ENCODE data around the gene EEF2K. TPM values are rescaled to one million over a fixed set of nuclear protein-coding genes. Genes with fewer than 3 reads are reported as not detected.
A peak's percentile ranks its signal among the peaks of the same experiment; 100 is the strongest.

The EEF2K gene
- total and polyA plus RNA-seq, 2 of the 13 experiments (the other 11 are each of a cell fraction or from before 2014, with no cell fraction given) = 22.0 to 23.8 TPM

GRCh38 chr16:22314661-22315626 is 108.9 kb downstream of the EEF2K start (continued):
- TF ChIP-seq TRIM22 (IDR thresholded peaks at IDR 0.05) (no peak), ZMYM3 (CRISPR knock-in tag; IDR thresholded peaks at IDR 0.05) (no peak), POGZ (CRISPR knock-in tag; IDR thresholded peaks at IDR 0.05) (no peak), ZBTB38 (CRISPR knock-in tag; IDR thresholded peaks at IDR 0.05) (peak; percentile 61; the same call in 1 of the 2 replicates)

GRCh38 chr16:22315979-22316378 is 109.9 kb downstream of the EEF2K start:
- peaks cover 9% of the 10 kb centered on the region; the same call in 1 of the 2 replicates for H4K20me1 ChIP-seq (ENCODE audit: insufficient read depth, low read length)
- H3K9ac ChIP-seq (ENCODE audit: insufficient read depth, low read depth, low read length) = no peak overlapping the region
- DNase-seq (ENCODE audit: low spot score) = no peak
- H2AFZ ChIP-seq (ENCODE audit: low read length) = no peak overlapping the region
- no peak for FAIRE-seq
- ChIA-PET CTCF (ENCODE audit: low intra/inter-chr PET ratio, low total read pairs) (no interaction called here), POLR2A (no interaction called here)
- H3K79me2 ChIP-seq (ENCODE audit: insufficient read depth, low read length) = no peaks in the 10 kb centered on the region
- ATAC-seq = no peak
- in situ Hi-C loops (cut with HindIII; ENCODE audit: extremely low pct_ligation_motif_present, low pct_unique_long_range_greater_than_20kb) = no loop called here
- no peaks in the 10 kb centered on the region for H3K27me3 ChIP-seq (ENCODE audit: control insufficient read depth in 1 of 2, insufficient read depth in 2 of 2, low read length in 2 of 2)
- H3K4me2 ChIP-seq (ENCODE audit: low read depth, low read length) = no peak overlapping the region
- intact Hi-C loops (cut with micrococcal nuclease; ENCODE audit: unreplicated experiment) = no loop called here
- 0 out of 2 replicates have a peak, but pooled peaks cover 7% of the 10 kb centered on the region for H3K4me1 ChIP-seq (ENCODE audit: insufficient read depth, low read length)
- H3K36me3 ChIP-seq (replicated peaks in 1 of 2; ENCODE audit: control insufficient read depth in 1 of 2, insufficient read depth in 2 of 2, low read length in 2 of 2) = peaks cover 62 to 94% of the 10 kb centered on the region in 2 experiments
- 78% methylated on average over 1 of the region's 1 CpG for WGBS (ENCODE audit: low lambda C conversion rate)
- no TSS peak for BruUV-seq (replicated peaks)
- no peaks in the 10 kb centered on the region for H3K9me3 ChIP-seq (ENCODE audit: low read length)
- no peak overlapping the region for H3K27ac ChIP-seq (ENCODE audit: extremely low read length, insufficient read depth, low read length)
- no peak overlapping the region for H3K4me3 ChIP-seq (replicated peaks in 1 of 3; ENCODE audit: insufficient read depth in 1 of 3, low read depth in 2 of 3, low read length in 3 of 3)
- TF ChIP-seq MED13 (CRISPR knock-in tag; IDR thresholded peaks at IDR 0.05) = no peak
- TF ChIP-seq ZNF800 (CRISPR knock-in tag; IDR thresholded peaks at IDR 0.05) = no peak
- TF ChIP-seq DBP (CRISPR knock-in tag; IDR thresholded peaks at IDR 0.05; ENCODE audit: not compliant biosample characterization) = no peak
- no peak for TF ChIP-seq PPARG (CRISPR knock-in tag; conservative IDR thresholded peaks at IDR 0.05)
- no peak for TF ChIP-seq TARDBP (CRISPR knock-in tag; IDR thresholded peaks at IDR 0.05)
- TF ChIP-seq ATF3 (CRISPR knock-in tag; IDR thresholded peaks at IDR 0.05) = no peak
- no peak for TF ChIP-seq GLMP (CRISPR knock-in tag; IDR thresholded peaks at IDR 0.05; ENCODE audit: borderline replicate concordance)
- no peak for TF ChIP-seq RAD51 (IDR thresholded peaks at IDR 0.05; ENCODE audit: borderline replicate concordance)
- no peak for TF ChIP-seq SAFB2 (CRISPR knock-in tag; IDR thresholded peaks at IDR 0.05; ENCODE audit: borderline replicate concordance, low read depth)
- TF ChIP-seq HDAC6 (IDR thresholded peaks at IDR 0.05; ENCODE audit: low read depth, low read length) = no peak
- TF ChIP-seq ZNF768 (CRISPR knock-in tag; IDR thresholded peaks at IDR 0.05) = peak; percentile 81; the same call in 1 of the 2 replicates
- no peak for TF ChIP-seq IKZF1 (IDR thresholded peaks at IDR 0.05)

Data from HepG2 (cell line).